HFFc6 (cell line): ENCODE data around the gene ATP5MC3. TPM values are rescaled to one million over a fixed set of nuclear protein-coding genes. Genes with fewer than 3 reads are reported as not detected.
A peak's percentile ranks its signal among the peaks of the same experiment; 100 is the strongest.

ENCODE experiments used
- DNase-seq: peaks from one replicate; pipeline ENCODE4 v3.0.0-alpha.2; 2018
- H3K27ac Mint-ChIP-seq: 2 replicates; pipeline ENCODE4 v1.8.0; 2020; ENCODE audit warnings: mild to moderate bottlenecking, mixed read lengths
- H3K27me3 Mint-ChIP-seq: 2 replicates; pipeline ENCODE4 v1.8.0; 2021; ENCODE audit warnings: mild to moderate bottlenecking, moderate library complexity, mixed read lengths; ENCODE audit not compliant: insufficient read depth
- H3K36me3 Mint-ChIP-seq: 2 replicates; pipeline ENCODE4 v1.8.0; 2021; ENCODE audit warnings: low read depth, mixed read lengths
- H3K4me1 Mint-ChIP-seq: 2 replicates; pipeline ENCODE4 v1.8.0; 2020; ENCODE audit warnings: low read depth, mixed read lengths
- H3K4me3 Mint-ChIP-seq: 2 replicates; pipeline ENCODE4 v1.8.0; 2020; ENCODE audit warnings: mild to moderate bottlenecking, moderate library complexity, mixed read lengths
- H3K9me3 Mint-ChIP-seq: 2 replicates; pipeline ENCODE4 v1.8.0; 2020; ENCODE audit warnings: mild to moderate bottlenecking, mixed read lengths
- total RNA-seq, 6 experiments: library from RNA; stranded (reverse); fragmentation: NEBNext Ultra II Directional; extraction: Animal tissue kit (Norgen Biotek cat#: 25700); gene quantifications; 2 replicates in 1 of 6; 3 replicates in 5 of 6; pipeline ENCODE4 v1.2.3, GENCODE V29; 2021
- TF ChIP-seq, protein P1 (sequence below): fragments of 200-600 bp; sonication (generic); IDR thresholded peaks from 2 replicates; pipeline ENCODE4 v1.5.0; 2021; ENCODE audit warnings: antibody characterized with exemption, mild to moderate bottlenecking

The ATP5MC3 gene
- total RNA-seq, 6 experiments from 2014 or later: 291 to 313 (median 301) TPM

DNA sequence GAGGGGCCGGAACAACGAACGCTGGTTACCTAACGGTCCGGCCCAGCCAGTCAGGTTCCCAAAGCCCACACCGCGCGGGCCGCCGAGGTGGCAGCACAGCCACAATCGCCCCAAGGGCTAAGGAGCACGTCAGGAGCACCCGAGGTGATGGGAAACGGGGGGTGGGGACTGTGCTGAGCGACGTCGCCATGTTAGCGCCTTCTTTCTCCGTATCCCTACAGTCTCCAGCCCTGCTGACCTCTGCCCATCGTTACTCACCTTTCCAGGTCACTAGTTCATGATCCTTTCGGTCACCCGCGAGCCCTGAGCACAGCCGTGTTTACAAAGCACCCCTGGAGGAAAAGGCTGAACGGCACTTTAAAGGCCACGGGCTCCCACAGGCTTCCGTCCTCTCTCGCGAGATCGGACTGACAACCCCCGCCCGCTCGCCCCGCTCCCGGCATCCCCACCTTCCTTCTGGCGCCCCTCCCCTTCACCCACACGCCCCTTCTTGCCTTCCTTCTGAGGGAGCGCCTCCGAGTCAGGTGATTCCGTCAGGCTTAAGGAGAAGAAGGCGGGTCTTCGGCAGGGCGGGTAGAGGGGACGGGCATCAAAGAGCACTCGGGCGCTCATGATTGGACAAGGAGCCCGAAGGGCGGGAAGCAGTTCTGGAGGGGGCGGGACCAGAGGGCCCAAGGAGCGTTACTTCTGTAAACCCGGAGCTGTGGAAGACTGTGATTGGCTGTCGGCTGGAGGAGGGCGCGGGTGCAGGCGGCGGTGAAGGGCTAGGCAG lies 13.5 kb downstream of the ATP5MC3 start, which contains the start of gene ATF2:
Gene ATF2 (minus strand): TSS at position 412 of the 772 bp plus-strand sequence. CDS start 31,760 bp downstream, outside the sequence.
- H3K36me3 Mint-ChIP-seq: peaks cover 11% of the 10 kb centered on the region; the same call in 1 of the 2 replicates
- H3K27ac Mint-ChIP-seq: peak within 1 kb of the TSS; percentile 99
- peak; percentile 100 for DNase-seq
- TF ChIP-seq, protein P1, sequence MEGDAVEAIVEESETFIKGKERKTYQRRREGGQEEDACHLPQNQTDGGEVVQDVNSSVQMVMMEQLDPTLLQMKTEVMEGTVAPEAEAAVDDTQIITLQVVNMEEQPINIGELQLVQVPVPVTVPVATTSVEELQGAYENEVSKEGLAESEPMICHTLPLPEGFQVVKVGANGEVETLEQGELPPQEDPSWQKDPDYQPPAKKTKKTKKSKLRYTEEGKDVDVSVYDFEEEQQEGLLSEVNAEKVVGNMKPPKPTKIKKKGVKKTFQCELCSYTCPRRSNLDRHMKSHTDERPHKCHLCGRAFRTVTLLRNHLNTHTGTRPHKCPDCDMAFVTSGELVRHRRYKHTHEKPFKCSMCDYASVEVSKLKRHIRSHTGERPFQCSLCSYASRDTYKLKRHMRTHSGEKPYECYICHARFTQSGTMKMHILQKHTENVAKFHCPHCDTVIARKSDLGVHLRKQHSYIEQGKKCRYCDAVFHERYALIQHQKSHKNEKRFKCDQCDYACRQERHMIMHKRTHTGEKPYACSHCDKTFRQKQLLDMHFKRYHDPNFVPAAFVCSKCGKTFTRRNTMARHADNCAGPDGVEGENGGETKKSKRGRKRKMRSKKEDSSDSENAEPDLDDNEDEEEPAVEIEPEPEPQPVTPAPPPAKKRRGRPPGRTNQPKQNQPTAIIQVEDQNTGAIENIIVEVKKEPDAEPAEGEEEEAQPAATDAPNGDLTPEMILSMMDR: peak; percentile 2; the same call in 1 of the 2 replicates
- H3K4me1 Mint-ChIP-seq: peaks cover 21% of the 10 kb centered on the region
- H3K27me3 Mint-ChIP-seq: peaks cover 1% of the 10 kb centered on the region
- H3K4me3 Mint-ChIP-seq: peak within 1 kb of the TSS; percentile 99
- H3K9me3 Mint-ChIP-seq: no peaks in the 10 kb centered on the region

DNA sequence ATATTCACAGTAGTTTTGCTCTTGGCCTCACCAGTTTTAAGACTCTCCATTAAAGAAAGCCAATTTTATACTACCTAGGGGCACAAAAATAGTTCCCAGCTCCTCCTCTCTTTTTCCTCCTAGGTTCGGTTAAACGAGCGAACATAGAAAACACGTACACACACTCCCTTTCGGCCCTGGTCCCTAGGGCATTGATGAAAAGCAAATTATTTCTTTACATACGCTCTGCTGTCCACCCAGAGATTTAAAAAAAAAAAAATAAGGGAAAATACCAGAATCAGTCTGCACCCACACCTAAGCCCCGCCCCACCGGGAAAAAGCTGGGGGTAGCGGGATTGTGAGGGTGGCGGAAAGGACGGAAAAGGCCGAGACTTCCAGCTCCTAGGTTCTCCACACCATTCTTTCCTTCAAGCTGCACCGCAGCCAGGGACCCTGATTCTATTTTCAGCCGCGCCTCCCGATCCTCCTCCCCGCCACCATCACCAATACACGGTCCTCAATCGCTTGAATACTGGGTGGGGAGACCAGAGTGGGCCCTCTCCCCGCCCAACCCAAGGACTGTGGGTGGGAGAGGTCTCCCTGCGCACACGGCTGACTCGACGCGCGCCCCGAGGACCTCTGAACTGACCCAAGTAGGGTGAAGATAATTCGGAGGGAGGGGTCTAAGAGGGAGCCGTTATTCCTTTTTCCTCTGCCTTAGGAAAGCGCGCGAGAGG lies 14.3 kb downstream of the ATP5MC3 start:
- peaks cover 11% of the 10 kb centered on the region; the same call in 1 of the 2 replicates for H3K36me3 Mint-ChIP-seq
- H3K27me3 Mint-ChIP-seq: peaks cover 1% of the 10 kb centered on the region
- H3K4me3 Mint-ChIP-seq: peak overlapping the region; percentile 99
- H3K27ac Mint-ChIP-seq: peak overlapping the region; percentile 99
- TF ChIP-seq, protein P1: no peak
- DNase-seq: peak; percentile 30
- H3K9me3 Mint-ChIP-seq: no peaks in the 10 kb centered on the region
- peaks cover 22% of the 10 kb centered on the region for H3K4me1 Mint-ChIP-seq

DNA sequence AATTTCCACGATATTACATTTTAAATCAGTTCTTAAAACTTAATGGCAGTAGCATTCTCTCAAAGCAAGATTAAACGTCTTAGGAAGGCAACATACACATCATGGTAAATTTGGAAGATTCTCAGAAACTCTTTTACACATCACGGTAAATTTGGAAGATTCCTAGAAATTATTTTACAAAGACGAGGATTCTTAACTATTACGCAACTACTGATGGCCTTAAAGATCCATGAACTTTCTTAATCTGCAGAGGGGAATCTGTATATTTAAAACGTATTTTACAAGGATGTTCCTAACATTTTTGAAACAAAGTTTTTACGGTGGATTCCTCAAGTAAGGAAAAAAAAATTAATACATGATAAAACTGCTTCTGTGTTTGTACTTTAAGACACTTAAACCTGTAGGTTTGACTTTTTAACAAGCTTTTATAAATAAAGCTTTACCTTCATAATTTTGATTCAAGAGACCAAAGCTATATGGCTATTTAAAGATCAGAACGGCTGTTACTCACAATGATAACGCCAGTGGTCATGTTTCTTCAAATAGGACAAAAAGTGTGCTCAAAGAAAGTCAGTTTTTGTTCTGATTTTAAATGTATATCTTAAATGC lies 15.2 kb downstream of the ATP5MC3 start:
- H3K27me3 Mint-ChIP-seq: peaks cover 1% of the 10 kb centered on the region
- H3K9me3 Mint-ChIP-seq: no peaks in the 10 kb centered on the region
- H3K27ac Mint-ChIP-seq: no peak overlapping the region
- TF ChIP-seq, protein P1: no peak
- peaks cover 24% of the 10 kb centered on the region for H3K4me1 Mint-ChIP-seq
- H3K36me3 Mint-ChIP-seq: peaks cover 11% of the 10 kb centered on the region; the same call in 1 of the 2 replicates
- DNase-seq: no peak
- peak overlapping the region; percentile 99 for H3K4me3 Mint-ChIP-seq

DNA sequence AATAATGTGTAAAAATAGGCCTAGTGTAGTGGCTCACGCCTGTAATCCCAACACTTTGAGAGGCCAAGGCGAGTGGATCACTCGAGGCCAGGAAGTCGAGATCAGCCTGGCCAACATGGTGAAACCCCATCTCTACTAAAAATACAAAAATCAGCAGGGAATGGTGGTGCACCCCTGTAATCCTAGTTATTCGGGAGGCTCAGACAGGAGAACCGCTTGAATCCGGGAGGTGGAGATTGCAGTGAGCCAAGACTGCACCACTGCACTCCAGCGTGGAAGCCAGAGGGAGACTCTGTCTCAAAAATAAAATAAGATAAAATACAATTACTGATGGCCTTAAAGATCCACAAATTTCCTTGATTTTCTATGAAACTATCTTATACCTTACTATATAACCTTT lies 17.3 kb downstream of the ATP5MC3 start:
- DNase-seq: no peak
- H3K27ac Mint-ChIP-seq: no peak overlapping the region
- TF ChIP-seq, protein P1: no peak
- H3K4me3 Mint-ChIP-seq: no peak overlapping the region
- no peaks in the 10 kb centered on the region for H3K9me3 Mint-ChIP-seq
- H3K36me3 Mint-ChIP-seq: peaks cover 11% of the 10 kb centered on the region; the same call in 1 of the 2 replicates
- H3K4me1 Mint-ChIP-seq: peaks cover 24% of the 10 kb centered on the region
- H3K27me3 Mint-ChIP-seq: peaks cover 1% of the 10 kb centered on the region

DNA sequence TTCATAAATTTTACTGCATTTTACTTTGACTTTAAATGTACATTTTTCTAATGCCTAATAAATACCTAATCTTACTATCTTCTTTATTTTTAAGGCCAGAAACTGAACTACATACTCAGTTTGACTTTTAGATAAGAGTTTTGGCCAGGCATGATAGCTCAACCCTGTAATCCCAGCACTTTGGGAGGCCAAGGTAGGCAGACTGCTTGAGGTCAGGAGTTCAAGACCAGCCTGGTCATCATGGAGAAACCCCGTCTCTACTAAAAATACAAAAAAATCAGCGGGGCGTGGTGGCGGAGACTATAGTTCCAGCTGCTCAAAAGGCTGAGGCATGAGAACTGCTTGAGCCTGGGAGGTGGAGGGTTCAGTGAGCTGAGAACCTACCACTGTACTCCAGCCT lies 22.6 kb downstream of the ATP5MC3 start:
- TF ChIP-seq, protein P1: no peak
- peaks cover 5% of the 10 kb centered on the region; the same call in 1 of the 2 replicates for H3K36me3 Mint-ChIP-seq
- H3K27ac Mint-ChIP-seq: no peak overlapping the region
- no peaks in the 10 kb centered on the region; the same call in 1 of the 2 replicates for H3K27me3 Mint-ChIP-seq
- H3K4me1 Mint-ChIP-seq: peaks cover 32% of the 10 kb centered on the region
- DNase-seq: no peak
- no peak overlapping the region for H3K4me3 Mint-ChIP-seq
- H3K9me3 Mint-ChIP-seq: no peaks in the 10 kb centered on the region
